ENCODE measurements around the gene RELN. TPM values are rescaled to one million over a fixed set of nuclear protein-coding genes. Genes with fewer than 3 reads are reported as not detected.

RELN gene
- total and polyA plus RNA-seq, 2 experiments from 2014 or later: 3.9 to 22.0 TPM

DNA sequence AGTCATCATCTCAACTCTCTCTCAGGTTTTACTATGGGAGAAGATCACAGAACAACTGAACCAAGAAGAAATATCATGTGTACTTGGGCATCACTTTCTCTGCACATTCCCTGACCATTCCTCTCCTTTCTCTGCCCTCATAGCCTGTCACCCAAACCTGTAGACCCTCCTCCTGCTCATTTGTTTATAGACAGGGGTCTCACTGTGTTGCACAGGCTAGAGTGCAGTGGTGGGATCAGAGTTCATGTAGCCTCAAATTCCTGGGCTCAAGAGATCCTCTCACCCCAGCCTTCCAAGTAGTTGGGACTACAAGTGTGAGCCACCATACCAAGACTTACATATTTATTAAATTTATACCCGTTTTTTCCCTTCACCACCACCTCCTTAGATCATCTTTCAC is 282.7 kb downstream of the RELN start:
- H3K4me1 ChIP-seq (ENCODE audit: insufficient read depth): no peaks in the 10 kb centered on the region
- H3K9me3 ChIP-seq (ENCODE audit: low read depth): no peaks in the 10 kb centered on the region
- no peak overlapping the region for H3K4me2 ChIP-seq
- no peaks in the 10 kb centered on the region for H3K9me2 ChIP-seq (replicated peaks; ENCODE audit: insufficient read depth)
- H2AFZ ChIP-seq: no peak overlapping the region
- H3K27ac ChIP-seq: no peak overlapping the region
- no peaks in the 10 kb centered on the region for H3K79me2 ChIP-seq
- WGBS (ENCODE audit: low lambda C conversion rate, missing lambda C conversion rate): 65% methylated on average over 1 of the region's 1 CpG
- H3K36me3 ChIP-seq (replicated peaks; ENCODE audit: insufficient read depth, low read depth): no peaks in the 10 kb centered on the region
- no peak for TF ChIP-seq CTCF (IDR thresholded peaks at IDR 0.05; ENCODE audit: poor library complexity)
- TF ChIP-seq EZH2phosphoT487 (IDR thresholded peaks at IDR 0.05; ENCODE audit: low read depth, severe bottlenecking, unreplicated experiment): no peak
- TF ChIP-seq EZH2 (IDR thresholded peaks at IDR 0.05; ENCODE audit: borderline replicate concordance): no peak
- no peaks in the 10 kb centered on the region for H4K20me1 ChIP-seq (ENCODE audit: insufficient read depth, poor library complexity, severe bottlenecking)
- H3K4me3 ChIP-seq: no peak overlapping the region
- H3K27me3 ChIP-seq: no peaks in the 10 kb centered on the region
- no peak for DNase-seq (ENCODE audit: low spot score)

- Histone ChIP-seq H3K79me2 (no peaks in the 10 kb centered on the region), H3K4me1 (ENCODE audit: insufficient read depth) (no peaks in the 10 kb centered on the region), H3K36me3 (replicated peaks; ENCODE audit: insufficient read depth, low read depth) (no peaks in the 10 kb centered on the region), H4K20me1 (ENCODE audit: insufficient read depth, poor library complexity, severe bottlenecking) (no peaks in the 10 kb centered on the region), H2AFZ (no peak overlapping the region), H3K4me3 (no peak overlapping the region), H3K27me3 (no peaks in the 10 kb centered on the region), H3K4me2 (no peak overlapping the region), H3K9me3 (ENCODE audit: low read depth) (no peaks in the 10 kb centered on the region), H3K27ac (no peak overlapping the region), H3K9me2 (replicated peaks; ENCODE audit: insufficient read depth) (no peaks in the 10 kb centered on the region)
- TF ChIP-seq CTCF (IDR thresholded peaks at IDR 0.05; ENCODE audit: poor library complexity) (no peak), EZH2 (IDR thresholded peaks at IDR 0.05; ENCODE audit: borderline replicate concordance) (no peak), EZH2phosphoT487 (IDR thresholded peaks at IDR 0.05; ENCODE audit: low read depth, severe bottlenecking, unreplicated experiment) (no peak)
- DNase-seq (ENCODE audit: low spot score): no peak
- 89% methylated on average over 3 of the region's 3 CpGs for WGBS (ENCODE audit: low lambda C conversion rate, missing lambda C conversion rate)
Observed at GRCh38 chr7:103705542-103705941, 283.9 kb downstream of the RELN start.

DNA sequence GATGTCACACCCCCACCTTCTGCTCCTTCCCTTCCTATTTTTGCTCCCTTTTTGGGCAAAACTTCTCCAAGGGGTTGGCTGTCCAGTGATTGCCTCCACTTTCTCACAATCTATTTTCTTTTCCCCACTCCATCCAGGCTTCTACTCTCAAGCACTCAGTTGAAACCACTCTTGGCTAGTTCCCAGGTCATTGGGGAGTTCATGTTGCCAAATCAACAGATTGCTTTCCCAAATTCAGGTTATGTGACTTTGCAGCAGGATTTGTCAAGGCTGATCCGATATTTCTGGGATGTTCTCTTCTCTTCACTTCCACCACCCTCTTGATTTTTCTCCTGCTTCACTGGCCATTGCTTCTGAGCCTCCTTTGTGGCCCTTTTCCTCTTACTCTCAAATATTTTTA is 284.8 kb downstream of the RELN start:
- Histone ChIP-seq H3K4me1 (ENCODE audit: insufficient read depth) (no peaks in the 10 kb centered on the region), H3K27ac (no peak overlapping the region), H4K20me1 (ENCODE audit: insufficient read depth, poor library complexity, severe bottlenecking) (no peaks in the 10 kb centered on the region), H3K79me2 (no peaks in the 10 kb centered on the region), H3K9me2 (replicated peaks; ENCODE audit: insufficient read depth) (no peaks in the 10 kb centered on the region), H3K36me3 (replicated peaks; ENCODE audit: insufficient read depth, low read depth) (no peaks in the 10 kb centered on the region), H3K9me3 (ENCODE audit: low read depth) (no peaks in the 10 kb centered on the region), H3K27me3 (no peaks in the 10 kb centered on the region), H3K4me2 (no peak overlapping the region), H3K4me3 (no peak overlapping the region), H2AFZ (no peak overlapping the region)
- TF ChIP-seq CTCF (IDR thresholded peaks at IDR 0.05; ENCODE audit: poor library complexity): no peak
- no peak for TF ChIP-seq EZH2 (IDR thresholded peaks at IDR 0.05; ENCODE audit: borderline replicate concordance)
- TF ChIP-seq EZH2phosphoT487 (IDR thresholded peaks at IDR 0.05; ENCODE audit: low read depth, severe bottlenecking, unreplicated experiment): no peak
- no peak for DNase-seq (ENCODE audit: low spot score)
- WGBS (ENCODE audit: low lambda C conversion rate, missing lambda C conversion rate): 86% methylated on average over 1 of the region's 1 CpG

GRCh38 chr7:103702982-103703381 is 286.5 kb downstream of the RELN start:
- Histone ChIP-seq H2AFZ (no peak overlapping the region), H3K27me3 (no peaks in the 10 kb centered on the region), H3K4me3 (no peak overlapping the region), H3K4me2 (no peak overlapping the region), H4K20me1 (ENCODE audit: insufficient read depth, poor library complexity, severe bottlenecking) (no peaks in the 10 kb centered on the region), H3K4me1 (ENCODE audit: insufficient read depth) (no peaks in the 10 kb centered on the region), H3K9me3 (ENCODE audit: low read depth) (no peaks in the 10 kb centered on the region), H3K36me3 (replicated peaks; ENCODE audit: insufficient read depth, low read depth) (no peaks in the 10 kb centered on the region), H3K9me2 (replicated peaks; ENCODE audit: insufficient read depth) (no peaks in the 10 kb centered on the region), H3K27ac (no peak overlapping the region), H3K79me2 (no peaks in the 10 kb centered on the region)
- no peak for DNase-seq (ENCODE audit: low spot score)
- 84% methylated on average over 3 of the region's 3 CpGs for WGBS (ENCODE audit: low lambda C conversion rate, missing lambda C conversion rate)
- TF ChIP-seq EZH2phosphoT487 (IDR thresholded peaks at IDR 0.05; ENCODE audit: low read depth, severe bottlenecking, unreplicated experiment) (no peak), CTCF (IDR thresholded peaks at IDR 0.05; ENCODE audit: poor library complexity) (no peak), EZH2 (IDR thresholded peaks at IDR 0.05; ENCODE audit: borderline replicate concordance) (no peak)

Measured in hepatocyte (in vitro differentiated cells).